HG03558 (cell line): ENCODE results near the gene CERS3.

Experiments used
- ATAC-seq: cut with Tn5 transposase; IDR thresholded peaks from one replicate; pipeline ENCODE4 v1.9.1; 2021; ENCODE audit warnings: moderate number of reproducible peaks; ENCODE audit not compliant: unreplicated experiment; ENCODE audit errors: extremely low read depth

Gene CERS3

DNA sequence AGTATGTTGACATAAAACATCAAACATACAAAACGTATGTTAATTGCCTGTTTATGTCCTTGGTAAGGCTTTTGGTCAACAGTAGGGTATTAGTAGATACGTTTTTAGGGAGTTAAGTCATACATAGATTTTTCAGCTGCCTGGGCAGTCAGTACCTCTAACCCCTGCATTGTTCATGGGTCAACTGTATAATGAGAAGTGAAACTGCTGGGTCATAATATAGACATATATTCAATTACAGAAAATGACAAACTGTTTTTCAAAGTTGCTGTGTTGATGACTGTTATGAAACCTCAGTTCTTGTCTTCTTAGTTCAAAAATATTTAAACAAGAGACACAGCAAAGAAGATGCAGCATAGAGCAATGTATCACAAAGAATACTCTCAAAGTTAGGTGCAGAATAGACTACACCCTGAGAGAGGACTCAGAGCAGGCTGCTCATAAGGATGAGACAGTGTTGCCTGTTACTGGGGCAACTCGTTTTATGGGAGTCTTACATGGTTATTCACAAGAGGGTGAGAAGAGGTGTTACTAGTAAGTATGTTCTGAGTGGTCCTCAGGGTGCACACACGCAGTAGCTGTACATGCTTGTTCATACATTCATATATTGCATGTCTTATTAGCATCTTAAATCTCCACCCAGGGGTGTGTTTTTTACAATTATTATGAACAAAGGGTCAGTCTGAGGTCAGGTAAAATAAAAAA, 133.9 kb downstream of the CERS3 start:
- no peak for ATAC-seq

DNA sequence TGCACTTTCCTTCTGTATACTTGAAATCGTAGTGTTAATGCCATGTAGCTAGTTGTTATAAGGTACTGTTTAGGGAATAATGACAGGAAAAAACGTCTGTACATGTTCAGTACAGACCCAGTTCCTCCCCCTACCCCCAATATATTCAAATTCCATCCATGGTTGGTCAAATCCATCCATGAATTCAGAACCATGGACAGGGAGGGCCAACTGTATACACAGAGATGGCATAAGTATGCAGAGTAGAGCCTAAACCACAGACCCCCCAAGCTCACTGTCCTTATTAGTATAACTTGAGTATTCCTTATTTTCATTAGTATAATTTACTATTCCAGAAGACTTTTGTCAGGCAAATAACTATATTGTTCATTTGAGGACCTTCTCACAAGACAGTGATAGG, 135.7 kb downstream of the CERS3 start:
- no peak for ATAC-seq

DNA sequence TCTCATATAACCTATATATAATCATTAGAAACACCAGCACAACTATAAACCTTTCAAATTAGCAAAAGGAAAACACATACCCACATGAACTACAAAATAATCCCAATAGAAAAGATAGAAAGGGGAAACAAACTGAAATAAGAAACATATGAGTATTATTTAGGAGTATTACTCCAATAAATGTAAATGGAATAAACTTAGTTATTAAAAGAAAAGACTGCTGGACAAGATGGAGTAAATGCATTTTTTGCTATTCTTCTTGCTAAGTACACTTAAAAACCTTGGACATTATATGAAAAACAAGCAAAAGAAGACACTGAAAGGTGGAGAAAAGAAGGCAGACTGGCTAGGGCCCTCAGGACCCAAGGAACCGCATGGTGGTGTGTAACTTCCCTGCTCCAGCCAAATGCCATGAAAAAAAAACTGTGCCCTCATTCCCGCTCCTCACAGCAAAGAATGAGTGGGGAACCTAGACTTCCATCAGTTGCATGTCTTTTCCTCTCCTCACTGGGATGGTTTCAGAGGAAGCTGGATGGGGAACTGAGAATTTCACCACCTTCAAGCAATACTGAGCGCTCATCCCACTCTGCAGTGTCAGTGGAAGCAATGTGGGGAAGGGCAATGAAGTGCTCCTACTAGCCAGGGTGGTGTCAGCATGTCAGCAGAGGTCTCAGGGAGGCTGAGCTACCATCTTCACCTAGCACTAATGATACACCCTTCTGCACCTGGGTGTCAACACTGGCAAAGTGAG, 143.3 kb downstream of the CERS3 start:
- ATAC-seq: no peak

DNA sequence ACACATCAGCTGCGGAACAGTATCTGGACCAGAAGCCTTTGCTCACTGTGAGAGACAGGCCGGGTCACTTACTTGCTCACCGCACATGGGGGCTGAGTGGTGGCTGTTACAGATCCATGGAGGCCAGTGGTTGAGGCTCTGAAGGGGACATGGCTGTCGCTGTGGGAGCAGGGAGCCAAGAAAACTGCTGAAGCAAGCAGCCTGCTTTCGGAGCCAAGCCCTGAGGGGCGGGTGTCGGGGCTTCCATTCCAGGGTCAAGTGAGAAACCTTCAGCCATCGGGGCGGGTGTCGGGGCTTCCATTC, 144.7 kb downstream of the CERS3 start:
- no peak for ATAC-seq

DNA sequence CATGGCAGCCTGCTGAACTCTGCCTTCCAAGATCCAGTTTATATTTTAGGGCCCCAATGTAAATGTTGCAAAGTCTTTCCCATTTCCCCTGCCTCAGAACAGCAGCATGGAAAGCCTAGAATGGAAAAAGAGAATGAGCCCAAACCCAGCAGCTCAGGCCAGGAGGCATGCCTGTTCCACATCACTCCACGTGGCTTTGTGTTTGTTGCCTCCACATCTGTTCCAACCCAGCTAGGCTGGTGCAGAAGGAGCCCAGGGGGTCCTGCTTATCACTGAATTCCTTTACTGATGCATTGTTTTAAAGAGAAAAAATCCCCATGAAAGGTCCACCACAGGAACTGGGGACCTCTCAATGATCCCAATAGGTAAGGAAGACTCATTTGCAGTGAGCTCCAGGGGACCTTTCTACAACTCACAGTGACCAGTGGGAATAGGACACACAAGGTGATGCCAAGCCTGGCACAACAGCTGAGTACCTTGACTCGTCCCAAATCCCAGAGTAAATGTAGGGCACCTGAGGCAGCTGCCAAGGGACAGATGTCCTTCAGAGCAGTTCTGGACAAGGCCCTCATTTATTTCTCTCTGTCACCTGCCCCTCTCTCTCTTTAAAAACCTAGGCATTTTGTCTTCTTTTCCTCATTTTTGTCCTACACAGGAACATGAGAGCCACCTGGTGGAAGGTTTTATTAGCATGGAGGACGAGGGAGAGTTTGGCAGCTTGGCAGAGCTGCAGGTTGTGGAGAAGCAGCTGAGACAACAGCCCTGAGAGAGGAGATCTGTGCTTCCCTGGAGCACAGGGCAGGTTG, 145.2 kb downstream of the CERS3 start:
- ATAC-seq: no peak

DNA sequence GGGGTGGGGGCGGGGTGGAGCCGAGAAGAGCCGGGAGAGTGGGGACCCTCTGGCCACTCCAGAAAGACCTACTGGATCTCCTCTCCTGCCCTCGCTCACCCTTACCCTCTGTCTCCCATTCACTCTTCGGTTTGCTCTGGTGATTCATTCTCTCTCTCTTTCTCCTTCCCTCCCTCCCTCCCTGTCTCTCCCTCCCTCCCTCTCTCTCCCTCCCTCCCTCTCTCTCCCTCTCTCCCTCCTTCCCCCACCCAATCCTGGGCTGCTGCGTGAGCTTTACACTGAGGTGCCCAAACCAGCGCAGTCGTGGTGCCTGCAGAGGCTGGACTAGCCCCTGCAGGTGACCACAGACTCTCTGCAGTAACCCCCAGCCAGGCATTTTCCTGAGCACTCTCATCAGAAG, 154.8 kb downstream of the CERS3 start:
- ATAC-seq: no peak

DNA sequence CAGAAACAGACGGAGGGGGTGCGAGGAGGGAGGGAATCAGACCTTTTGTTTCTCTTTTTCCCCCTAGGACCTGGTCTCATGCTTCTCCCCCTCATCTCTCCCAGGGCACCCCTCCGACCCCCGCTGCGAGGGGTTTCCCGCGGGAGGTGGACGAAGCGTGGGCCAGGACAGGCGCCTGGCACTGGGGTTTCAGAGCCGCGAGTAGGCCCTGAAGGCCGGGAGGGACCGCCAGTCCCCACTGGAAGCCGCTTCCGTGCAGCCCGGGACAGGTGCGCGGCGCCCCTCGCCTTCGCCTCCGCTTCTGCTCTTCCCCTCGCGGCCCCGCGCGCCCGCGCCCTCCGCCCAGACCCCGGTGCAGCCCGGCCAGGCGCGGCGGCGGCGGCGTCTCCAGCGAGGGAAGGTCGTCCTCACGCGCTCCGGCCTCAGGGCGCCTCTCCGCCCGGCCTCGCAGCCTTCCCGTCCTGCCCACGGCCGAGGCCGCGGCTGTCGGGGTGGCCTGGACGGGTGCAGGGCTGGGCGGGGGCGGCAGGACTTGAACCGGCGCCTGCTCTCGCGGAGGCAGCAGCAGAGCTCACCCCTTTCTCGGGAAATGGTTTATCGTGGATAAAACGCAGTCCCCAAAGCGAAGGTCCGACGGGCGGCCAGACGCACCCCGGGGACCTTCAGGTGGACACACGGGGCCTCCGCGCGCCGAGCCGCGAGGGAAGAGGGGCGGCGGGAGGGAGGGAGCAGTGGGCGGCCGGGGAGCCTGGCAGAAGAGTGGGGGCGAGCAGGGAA, 155.4 kb downstream of the CERS3 start:
- no peak for ATAC-seq

DNA sequence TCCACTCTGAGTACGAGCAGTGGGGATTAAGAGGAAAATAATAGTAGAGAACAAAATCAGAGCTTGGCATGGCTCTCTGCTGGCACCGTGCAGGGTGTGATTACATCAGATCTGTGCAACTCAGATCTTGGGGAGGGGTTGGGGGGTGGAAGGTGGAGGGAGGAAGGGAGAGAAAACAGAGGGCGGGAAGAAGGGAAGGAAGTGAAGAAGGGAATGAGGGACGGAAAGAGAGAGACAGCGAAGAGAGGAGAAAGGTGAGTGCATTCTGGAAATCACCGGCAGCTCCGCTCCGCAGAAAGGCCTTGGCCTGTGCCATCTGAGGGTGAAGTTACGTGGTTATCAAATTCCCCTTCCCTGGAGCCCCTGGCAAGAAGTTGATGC, 156.0 kb downstream of the CERS3 start:
- no peak for ATAC-seq

DNA sequence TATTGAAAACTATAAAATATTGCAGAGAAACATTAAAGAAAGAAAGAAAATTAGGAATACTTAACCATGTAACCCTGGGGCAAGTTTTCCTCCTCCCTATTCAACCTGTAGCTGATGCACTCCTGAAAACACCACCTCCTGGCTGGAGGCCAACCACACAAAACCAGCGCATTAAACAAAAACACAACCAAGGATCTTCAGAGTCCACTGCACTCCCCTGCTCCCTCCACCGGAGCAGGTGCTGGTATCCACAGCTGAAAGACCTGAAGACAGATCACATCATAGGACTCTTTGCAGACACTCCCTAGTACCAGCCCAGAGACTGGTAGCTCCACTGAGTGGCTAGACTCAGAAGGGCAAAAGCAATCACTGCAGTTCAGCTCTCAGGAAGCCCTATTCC, 173.4 kb downstream of the CERS3 start:
- ATAC-seq: no peak

DNA sequence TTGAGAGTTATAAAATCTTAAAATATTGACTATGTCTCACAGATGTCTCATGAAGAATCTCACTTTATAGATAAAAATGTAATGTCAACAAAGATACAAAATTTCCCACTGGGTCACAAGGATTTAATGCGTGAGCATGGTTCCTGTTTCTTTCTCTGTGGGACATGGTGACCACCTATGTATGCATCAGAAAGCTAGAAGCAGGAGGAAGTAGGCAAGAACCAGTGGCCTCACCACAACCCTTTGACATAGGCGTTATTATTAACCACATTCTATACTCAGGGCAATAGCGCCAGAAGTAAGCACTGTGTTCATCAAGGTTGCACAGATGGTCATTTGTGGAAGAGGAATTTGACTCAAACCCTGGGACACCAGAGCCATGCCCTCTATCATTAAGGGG, 175.3 kb downstream of the CERS3 start:
- no peak for ATAC-seq

DNA sequence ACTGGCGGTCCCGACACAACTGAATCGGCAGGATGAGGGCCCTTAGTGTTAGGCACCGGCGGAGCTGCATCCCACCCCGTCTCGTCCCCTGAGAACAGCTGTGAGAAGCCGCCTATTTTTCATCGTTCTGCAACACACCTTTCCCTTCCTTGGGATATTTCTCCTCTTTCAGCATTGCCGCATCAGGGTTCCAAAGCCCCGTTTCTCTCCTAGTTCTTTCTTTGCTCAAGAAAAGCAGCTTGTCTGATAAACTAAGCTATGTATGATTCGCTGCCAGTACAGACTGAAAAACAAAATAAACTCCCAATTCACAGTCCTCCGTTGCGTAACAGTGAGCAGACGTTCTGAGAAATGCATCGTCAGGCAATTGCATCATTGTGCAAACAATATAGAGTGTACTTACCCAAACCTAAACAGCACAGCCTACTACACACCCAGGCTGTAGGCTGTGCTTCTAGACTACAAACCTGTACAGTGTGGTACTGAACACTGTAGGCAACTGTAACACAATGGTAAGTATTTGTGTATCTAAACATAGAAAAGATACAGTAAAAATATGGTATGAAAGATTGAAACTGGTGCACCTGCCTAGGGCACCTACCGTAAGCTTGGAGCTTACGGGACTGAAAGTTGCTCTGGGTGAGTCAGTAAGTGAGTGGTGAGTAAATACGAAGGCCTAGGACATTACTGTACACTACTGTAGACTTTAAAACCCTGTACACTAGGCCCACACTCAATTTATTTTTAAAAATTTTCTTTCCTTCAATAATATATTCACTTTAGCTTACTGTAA, 178.1 kb downstream of the CERS3 start:
- no peak for ATAC-seq
